HCT116 (cell line): ENCODE data around the gene GOLIM4.

Source experiments
- CTCF ChIP-seq, 3 experiments: fragments of 200-600 bp in 1 of 3; sonication (generic) in 1 of 3; IDR thresholded peaks in 2 of 3; conservative IDR thresholded peaks in 1 of 3; 2 replicates each; pipeline ENCODE4 v1.5.1; 2012 to 2017; ENCODE audit warnings: low read depth in 2 of 3, low read length in 2 of 3, antibody characterized with exemption in 1 of 3, borderline replicate concordance in 1 of 3, control low read depth in 1 of 3, mild to moderate bottlenecking in 1 of 3, mixed read lengths in 1 of 3, mixed run types in 1 of 3, moderate library complexity in 1 of 3; ENCODE audit not compliant: insufficient read depth in 1 of 3
- JUND ChIP-seq: IDR thresholded peaks from 2 replicates; pipeline ENCODE4 v1.6.1; 2012
- POLR2AphosphoS5 ChIP-seq: IDR thresholded peaks from 2 replicates; pipeline ENCODE4 v1.6.1; 2011; ENCODE audit warnings: mild to moderate bottlenecking, low read depth, low read length, moderate library complexity
- SIN3A ChIP-seq: IDR thresholded peaks from 2 replicates; pipeline ENCODE4 v1.6.1; 2012; ENCODE audit warnings: low read depth

GRCh38 chr3:168080022-168080421 lies 15.7 kb downstream of the GOLIM4 start:
- TF ChIP-seq SIN3A (no peak), CTCF (IDR thresholded peaks at IDR 0.05 in 2 of 3, conservative IDR thresholded peaks at IDR 0.05 in 1 of 3; ENCODE audit: borderline replicate concordance in 1 of 3, insufficient read depth in 1 of 3, low read depth in 2 of 3, low read length in 2 of 3) (no peak), JUND (no peak), POLR2AphosphoS5 (no peak)
